Fibroblast of the aortic adventitia (primary cell): ENCODE results near the gene FBXL17. TPM values are rescaled to one million over a fixed set of nuclear protein-coding genes. Genes with fewer than 3 reads are reported as not detected.

Experiments
- DNase-seq: peaks from one replicate; pipeline ENCODE4 v3.0.0-alpha.2; 2010; ENCODE audit warnings: low read depth
- H3K4me3 ChIP-seq: 2 replicates; pipeline ENCODE4 v1.5.1; 2011; ENCODE audit warnings: low read depth, mild to moderate bottlenecking, control low read depth, low read length, moderate library complexity
- CTCF ChIP-seq: IDR thresholded peaks from 2 replicates; pipeline ENCODE4 v1.5.1; 2011; ENCODE audit warnings: mild to moderate bottlenecking, low read length, control low read depth, inconsistent platforms; ENCODE audit not compliant: insufficient read depth
- total RNA-seq: library from RNA; depleted of rRNA; stranded (reverse); fragments of >200 nt; gene quantifications from 2 replicates; pipeline ENCODE4 v1.2.3, GENCODE V29; 2012; ENCODE audit warnings: low replicate concordance

FBXL17 gene
- total RNA-seq, 1 donor = 19.7 TPM

- DNase-seq = no peak
- TF ChIP-seq CTCF = no peak
- H3K4me3 ChIP-seq = no peak overlapping the region
Measured at GRCh38 chr5:107868650-107869409, 513.1 kb downstream of the FBXL17 start.

- DNase-seq = peak; percentile 16
- no peak overlapping the region for H3K4me3 ChIP-seq
- TF ChIP-seq CTCF = no peak
Measured at GRCh38 chr5:107867266-107867665, 514.6 kb downstream of the FBXL17 start.

GRCh38 chr5:107864793-107865192 is 517.1 kb downstream of the FBXL17 start:
- no peak overlapping the region for H3K4me3 ChIP-seq
- peak; percentile 65 for DNase-seq
- no peak for TF ChIP-seq CTCF

- TF ChIP-seq CTCF = no peak
- no peak overlapping the region for H3K4me3 ChIP-seq
- DNase-seq = peak; percentile 35
Measured at GRCh38 chr5:107863125-107863524, 518.8 kb downstream of the FBXL17 start.

GRCh38 chr5:107861565-107861964 is 520.3 kb downstream of the FBXL17 start:
- TF ChIP-seq CTCF = no peak
- no peak for DNase-seq
- no peak overlapping the region for H3K4me3 ChIP-seq

GRCh38 chr5:107860044-107860443 is 521.9 kb downstream of the FBXL17 start:
- DNase-seq = no peak
- no peak for TF ChIP-seq CTCF
- no peak overlapping the region for H3K4me3 ChIP-seq

- H3K4me3 ChIP-seq = no peak overlapping the region
- DNase-seq = no peak
- TF ChIP-seq CTCF = no peak
Measured at GRCh38 chr5:107858788-107859187, 523.1 kb downstream of the FBXL17 start.
